Measurements from ENCODE around the gene PSPC1.
"Not testable (repeated sequence)": the region's sequence is repeated elsewhere in the genome, so short reads cannot be mapped to it uniquely, and the experiment has no call there.

The PSPC1 gene

DNA sequence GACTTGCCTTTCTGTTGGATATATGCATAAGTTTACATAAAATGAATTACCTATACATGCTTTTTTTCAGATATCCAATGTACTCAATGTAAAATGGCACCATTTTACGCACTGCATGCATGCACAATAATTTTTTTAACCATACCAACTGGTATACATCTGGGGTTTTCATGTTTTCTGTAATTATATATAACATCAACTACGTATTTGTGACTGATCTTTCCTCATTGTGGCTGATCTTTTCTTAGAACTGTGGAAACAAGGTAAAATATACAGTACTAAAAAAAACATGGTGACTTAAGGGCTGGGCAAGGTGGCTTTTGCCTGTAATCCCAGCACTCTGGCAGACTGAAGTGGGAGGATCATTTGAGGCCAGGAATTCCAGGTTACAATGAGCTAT lies 18.5 kb downstream of the PSPC1 start:
- DNase-seq (ENCODE audit: low read depth in 2 of 2, low spot score in 1 of 2), result no peak

DNA sequence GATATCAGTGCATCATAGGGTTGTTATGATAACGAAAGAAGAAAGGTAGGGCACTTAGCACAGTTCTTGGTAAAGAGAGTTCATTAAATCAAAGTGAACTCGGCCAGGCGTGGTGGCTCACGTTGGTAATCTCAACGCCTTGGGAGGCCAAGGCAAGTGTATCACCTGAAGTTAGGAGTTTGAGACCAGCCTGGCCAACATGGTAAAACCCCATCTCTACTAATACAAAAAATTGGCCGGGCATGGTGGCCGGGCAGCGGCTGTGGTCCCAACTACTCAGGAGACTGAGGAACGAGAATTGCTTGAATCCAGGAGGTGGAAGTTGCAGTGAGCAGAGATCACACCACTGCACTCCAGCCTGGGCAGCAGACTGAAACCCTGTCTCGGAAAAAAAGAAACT lies 19.1 kb downstream of the PSPC1 start:
- DNase-seq (ENCODE audit: low read depth in 2 of 2, low spot score in 1 of 2), result no peak

DNA sequence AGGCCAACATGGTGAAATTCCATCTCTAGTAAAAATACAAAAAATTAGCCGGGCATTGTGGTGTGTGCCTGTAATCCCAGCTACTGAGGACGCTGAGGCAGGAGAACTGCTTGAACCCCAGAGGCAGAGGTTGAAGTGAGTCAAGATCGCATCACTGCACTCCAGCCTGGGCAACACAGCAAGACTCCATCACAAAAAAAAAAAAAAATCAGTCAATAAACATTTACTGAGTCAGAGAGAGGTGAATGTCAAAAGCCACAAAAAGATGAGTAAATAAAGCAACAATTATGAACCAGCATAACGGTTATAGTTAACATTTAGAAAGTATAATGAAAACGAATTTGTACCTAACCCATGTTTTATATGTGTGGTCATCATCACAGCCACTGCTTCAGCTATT lies 23.1 kb downstream of the PSPC1 start:
- no peak for DNase-seq (ENCODE audit: low read depth in 2 of 2, low spot score in 1 of 2)

DNA sequence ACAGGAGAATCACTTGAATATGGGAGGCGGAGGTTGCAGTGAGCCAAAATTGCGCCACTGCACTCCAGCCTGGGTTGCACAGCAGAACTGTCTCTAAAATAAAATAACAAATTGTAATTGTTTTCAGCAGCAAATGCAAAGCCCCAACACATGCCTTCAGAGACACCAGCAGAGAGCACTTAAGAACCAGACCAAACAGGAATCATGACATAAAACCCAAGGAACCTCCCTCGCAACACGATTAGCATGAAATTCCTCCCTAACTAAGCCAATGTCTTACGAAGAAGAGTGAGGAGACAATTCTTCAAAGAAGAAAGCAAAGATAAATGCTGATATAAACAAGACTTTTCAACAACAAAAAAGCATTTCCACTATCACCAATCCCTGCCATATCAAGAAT lies 40.1 kb downstream of the PSPC1 start:
- DNase-seq (ENCODE audit: low read depth in 2 of 2, low spot score in 1 of 2), result no peak

DNA sequence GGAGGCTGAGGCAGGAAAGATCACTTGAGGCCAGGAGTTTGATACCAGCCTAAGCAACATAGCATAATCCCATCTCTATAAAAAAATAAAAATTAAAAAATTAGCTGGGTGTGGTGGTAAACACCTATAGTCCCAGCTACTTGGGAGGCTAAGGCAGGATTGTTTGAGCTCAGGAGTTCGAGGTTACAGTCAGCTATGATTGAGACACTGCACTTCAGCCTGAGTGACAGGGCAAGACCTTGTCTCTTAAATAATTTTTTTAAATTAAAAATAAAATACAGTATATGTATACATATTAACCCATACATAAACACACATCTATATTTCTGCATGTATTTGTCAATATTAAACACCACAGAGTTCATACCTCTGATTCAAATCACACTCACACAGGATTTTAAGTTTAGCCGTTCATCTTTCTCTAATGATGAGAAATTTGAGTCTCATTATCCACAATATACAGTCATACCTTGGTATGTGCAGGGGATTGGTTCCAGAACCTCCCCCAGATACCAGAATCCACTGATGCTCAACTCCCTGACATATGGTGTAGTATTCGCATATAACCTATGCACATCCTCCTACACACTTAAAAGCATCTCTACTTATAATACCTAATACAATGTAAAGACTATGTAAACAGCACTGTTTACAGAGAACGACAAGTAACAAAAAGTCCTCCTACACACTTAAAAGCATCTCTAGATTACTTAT lies 44.7 kb downstream of the PSPC1 start:
- DNase-seq (ENCODE audit: low read depth in 2 of 2, low spot score in 1 of 2), result no peak

DNA sequence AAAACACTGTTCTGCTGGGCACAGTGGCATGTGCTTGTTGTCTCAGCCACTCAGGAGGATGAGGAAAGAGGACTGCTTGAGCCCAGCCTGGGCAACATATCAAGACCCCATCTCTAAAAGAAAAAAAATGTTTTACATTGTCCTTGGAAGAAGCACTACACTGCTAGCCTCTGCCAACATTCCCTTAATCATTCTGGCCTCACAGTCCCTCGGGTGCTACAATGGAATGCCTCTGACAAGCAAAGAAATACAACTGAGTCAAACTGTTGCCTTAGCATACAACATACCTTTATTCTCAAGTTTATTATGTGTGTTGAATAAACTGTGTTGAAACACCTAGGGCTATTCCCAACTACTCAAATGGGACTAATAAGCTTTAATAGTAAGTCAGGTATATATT lies 56.1 kb downstream of the PSPC1 start:
- no peak for DNase-seq (ENCODE audit: low read depth in 2 of 2, low spot score in 1 of 2)

DNA sequence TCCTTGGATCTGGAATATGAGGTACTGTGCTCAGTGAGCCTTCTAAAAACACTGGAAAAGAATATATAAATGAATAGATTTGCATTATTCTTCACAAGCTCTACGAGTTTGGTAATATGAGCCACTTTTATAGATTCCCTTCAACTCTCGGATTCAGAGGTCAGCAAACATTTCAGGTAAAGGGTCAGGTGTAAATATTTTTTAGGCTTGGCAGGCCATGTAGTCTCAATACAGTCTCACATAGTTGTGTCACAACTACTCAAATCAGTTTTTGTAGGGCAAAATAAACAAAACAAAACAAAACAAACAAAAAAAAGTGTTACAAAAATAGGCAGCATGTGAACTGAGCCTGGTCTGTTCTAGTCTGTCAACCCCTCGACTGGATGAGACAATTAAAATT lies 57.4 kb downstream of the PSPC1 start:
- no peak for DNase-seq (ENCODE audit: low read depth in 2 of 2, low spot score in 1 of 2)

DNA sequence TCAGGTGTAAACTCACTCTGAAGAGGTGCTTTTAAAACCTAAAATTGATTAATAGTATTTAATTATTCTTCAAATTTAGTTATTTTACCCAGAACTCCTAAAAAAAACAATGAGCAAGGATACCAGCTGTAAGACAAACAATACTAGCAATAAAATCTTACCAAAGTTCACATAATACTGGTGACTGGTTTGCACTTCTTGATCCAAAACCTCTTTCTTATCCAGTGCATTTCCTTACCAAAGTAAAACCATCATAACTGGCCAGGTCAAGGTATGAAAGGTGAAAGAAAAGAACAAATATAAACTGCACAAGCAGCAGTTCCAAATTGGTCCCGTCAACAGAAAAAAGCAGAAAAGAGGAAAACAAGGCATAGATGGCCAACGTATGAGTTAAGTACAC lies 62.7 kb downstream of the PSPC1 start:
- no peak for DNase-seq (ENCODE audit: low read depth in 2 of 2, low spot score in 1 of 2)

DNA sequence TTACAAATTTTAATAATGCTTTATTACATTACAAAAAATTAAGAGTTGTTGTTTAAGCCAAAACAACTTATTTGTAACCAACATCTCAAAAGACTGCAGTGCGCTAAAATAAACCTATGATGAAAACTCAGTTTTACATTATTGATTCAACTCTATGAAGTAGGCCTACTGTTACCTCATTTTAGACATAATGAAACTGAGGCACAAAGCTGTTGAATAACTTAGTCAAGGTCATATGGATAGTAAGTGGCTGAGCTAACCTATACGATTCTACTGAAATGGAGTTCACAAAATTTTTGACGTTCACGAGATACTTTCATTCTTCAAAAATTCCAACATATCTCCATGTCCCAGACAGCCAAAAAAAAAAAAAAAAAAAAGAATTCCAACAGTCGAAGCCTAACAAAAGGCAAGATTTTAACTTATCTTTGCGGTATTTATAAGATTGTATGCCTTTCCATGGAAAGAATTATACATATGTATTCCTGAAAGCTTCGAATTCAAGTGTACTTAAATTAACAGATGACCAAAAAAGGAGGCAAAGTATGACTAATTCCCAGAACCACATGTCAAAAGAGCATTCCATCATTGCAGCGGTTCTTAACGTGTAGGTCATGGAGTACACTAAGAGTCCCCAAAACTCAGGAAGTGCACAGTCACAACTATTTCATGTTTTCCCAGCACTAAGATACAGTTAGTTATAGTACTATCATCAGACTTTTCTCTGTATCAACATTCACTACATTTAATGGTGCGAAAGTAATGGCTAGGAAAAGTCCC lies 69.4 kb downstream of the PSPC1 start:
- no peak for DNase-seq (ENCODE audit: low read depth in 2 of 2, low spot score in 1 of 2)

DNA sequence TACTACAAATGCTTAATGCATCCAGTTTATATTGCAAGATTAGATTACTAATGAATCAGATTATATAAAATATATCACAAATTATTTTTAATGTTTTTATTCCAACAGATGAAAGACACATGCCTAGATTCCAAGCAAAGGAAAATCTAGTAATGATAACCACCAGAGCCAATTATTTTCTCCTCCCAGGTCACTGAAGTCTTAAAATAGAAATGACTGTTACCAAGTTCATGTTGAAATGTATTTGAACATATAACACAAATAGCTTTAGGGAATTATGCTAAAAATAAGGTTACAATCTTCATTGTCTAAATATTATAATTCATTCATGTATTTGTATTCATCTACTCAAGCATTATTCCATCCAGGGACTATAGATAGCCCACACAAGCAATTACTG lies 73.0 kb downstream of the PSPC1 start:
- not testable (repeated sequence) for DNase-seq (ENCODE audit: low read depth in 2 of 2, low spot score in 1 of 2)

DNA sequence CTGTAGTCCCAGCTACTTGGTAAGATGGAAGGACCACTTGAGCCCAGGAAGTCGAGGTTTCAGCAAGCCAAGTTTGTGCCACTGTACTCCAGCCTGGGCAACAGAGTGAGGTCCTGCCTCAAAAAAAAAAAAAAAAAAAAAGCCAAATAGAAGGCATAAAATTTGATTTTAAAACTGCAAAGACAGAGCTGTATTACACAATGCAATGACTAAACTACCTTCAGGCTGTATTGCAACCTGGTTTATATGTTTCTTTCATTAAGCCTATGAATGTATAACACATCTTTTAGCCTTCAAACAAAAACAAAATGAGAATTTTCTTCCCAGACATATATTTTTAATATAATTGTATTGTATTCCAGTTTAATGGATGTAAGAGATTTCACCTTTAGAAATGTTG lies 73.7 kb downstream of the PSPC1 start:
- DNase-seq (ENCODE audit: low read depth in 2 of 2, low spot score in 1 of 2), result not testable (repeated sequence)

DNA sequence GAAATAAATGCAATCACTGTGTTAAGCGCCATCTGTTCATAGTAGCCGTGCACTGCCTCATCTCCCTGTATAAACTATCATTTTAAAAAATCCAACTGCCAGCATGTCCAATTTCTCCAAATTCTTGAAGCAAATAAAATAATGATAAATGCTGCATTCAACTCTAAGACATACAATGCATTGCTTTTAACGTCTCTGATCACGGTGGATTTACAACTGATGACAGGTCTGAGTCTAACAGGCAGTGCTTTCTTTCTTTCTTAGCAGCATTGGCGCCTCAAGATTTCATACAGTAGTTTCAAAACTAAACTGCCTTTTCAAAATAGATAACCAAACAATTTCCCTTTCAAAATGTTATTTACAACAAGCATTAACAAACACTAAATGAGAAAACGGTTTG lies 78.5 kb downstream of the PSPC1 start:
- not testable (repeated sequence) for DNase-seq (ENCODE audit: low read depth in 2 of 2, low spot score in 1 of 2)

DNA sequence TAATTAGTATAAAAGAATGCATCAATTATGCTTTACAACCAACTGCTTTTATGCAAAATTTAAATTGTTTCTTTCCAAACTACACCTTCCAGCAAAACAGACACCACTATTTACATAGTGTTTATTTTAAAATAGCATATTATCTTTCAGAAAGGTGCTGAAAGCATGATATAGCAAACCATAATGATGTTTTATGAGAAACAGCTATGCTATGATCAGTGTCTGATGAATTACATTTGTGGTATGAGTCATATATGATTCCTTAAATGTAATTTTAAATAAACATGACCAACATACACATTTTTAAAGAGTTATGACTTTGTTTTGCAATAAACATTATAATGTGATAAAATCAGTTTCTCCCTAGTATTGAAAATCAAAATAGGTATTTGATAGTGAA lies 81.1 kb downstream of the PSPC1 start:
- not testable (repeated sequence) for DNase-seq (ENCODE audit: low read depth in 2 of 2, low spot score in 1 of 2)

DNA sequence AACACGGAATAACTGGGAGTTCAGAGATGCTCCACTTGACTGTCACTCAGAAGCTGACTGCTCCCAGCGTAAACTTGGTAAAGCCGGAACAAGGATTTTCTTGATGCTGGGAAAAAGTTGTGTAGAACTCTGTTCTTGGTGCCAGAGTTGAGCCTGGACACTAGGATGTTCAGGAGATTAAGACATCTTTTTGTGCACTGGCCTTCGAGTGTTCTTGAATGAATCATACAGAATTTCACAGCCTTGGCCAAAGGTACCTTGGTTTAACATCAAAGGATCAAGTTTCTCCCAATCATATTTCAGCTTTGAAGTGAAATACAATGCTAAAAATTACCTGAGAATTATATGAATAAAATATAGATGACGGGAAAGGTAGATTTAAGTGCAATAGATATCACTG lies 81.8 kb downstream of the PSPC1 start:
- not testable (repeated sequence) for DNase-seq (ENCODE audit: low read depth in 2 of 2, low spot score in 1 of 2)

DNA sequence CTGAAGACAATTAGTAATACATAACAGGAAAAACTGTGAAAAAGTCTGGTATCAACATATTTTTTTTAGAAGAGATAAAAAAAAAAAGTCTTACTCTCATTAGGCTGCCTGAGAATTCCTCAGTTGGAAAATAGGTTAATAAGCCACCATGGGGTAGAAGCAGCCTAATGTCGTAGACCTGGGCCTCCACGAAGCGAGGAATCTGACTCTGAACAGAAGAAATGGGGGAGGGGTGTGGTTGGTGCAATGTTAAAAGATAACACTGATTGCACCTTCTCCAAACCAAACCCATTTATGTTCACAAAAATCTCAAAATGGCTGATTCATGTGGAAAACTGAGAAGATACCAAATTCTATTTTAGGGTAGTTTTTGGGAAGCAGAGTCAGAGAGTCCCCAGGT lies 86.9 kb downstream of the PSPC1 start:
- DNase-seq (ENCODE audit: low read depth in 2 of 2, low spot score in 1 of 2), result no peak

DNA sequence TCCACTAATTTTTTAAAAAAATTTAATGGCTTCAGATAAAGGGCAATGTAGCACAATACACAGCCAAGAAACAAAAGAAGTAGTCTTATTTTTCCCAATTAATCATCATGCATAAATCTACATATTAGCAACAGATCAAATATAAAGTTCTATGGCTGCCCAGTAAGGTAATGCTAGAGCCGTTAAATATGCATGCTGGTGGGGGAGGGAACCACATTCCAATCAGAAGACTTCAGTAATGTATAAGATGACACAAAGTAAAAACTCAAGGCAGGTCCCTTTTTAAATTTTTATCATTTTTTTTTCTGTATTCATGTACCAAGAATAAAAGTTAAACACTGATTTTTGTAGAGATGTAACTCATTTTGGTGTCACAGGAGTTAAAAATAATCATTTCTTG lies 87.3 kb downstream of the PSPC1 start:
- DNase-seq (ENCODE audit: low read depth in 2 of 2, low spot score in 1 of 2), result no peak

DNA sequence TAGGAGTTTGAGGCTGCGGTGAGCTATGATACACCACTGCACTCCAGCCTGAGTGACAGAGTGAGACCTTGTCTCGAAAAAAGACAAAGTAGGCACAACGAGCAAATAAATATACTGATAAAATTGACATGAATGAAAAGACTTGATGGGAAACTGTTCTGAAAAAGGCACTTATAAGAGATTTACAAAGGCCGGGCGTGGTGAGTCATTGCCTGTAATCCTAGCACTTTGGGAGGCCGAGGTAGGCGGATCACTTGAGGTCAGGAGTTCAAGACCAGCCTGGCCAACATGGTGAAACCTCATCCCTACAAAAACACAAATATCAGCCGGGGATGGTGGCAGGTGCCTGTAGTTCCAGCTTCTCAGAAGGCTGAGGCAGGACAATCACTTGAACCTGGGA lies 91.3 kb downstream of the PSPC1 start:
- not testable (repeated sequence) for DNase-seq (ENCODE audit: low read depth in 2 of 2, low spot score in 1 of 2)

DNA sequence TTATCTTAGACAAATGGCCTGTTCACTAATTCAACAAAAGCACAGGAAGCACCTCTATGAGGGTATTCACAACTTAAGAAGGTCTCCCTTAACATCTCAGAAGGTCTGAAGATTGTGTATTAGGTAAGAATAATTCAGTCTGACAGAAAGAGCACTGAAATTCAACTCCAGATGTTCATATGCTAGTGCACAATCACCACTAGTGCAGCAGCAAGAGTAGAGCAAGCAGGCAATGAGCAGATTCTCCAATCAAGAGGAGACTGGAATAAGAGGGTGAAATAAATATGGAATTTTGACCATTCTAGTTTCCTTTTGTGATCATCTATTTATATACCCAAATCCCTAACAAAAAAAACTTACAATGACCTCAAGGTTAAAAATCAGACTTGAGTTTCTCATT lies 97.3 kb downstream of the PSPC1 start:
- no peak for DNase-seq (ENCODE audit: low read depth in 2 of 2, low spot score in 1 of 2)

DNA sequence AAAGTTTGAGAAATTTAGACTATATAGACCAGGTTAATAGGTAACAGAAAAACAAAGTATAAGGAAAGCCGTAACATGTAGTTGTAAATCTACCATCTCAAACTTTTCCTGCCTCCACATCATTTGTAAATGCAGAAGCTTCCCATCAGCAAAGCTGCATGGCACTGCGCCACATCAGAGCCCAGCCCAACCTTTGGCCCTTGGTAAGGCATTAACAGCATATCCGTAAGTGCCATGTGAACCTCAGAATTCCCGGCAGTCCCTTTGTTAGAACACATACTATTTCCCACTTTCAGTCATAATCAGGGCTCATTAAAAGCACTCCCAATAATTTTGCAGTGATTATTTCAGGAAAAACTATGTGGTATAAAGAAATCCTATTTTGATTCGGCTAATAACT lies 97.7 kb downstream of the PSPC1 start:
- DNase-seq (ENCODE audit: low read depth in 2 of 2, low spot score in 1 of 2), result no peak

DNA sequence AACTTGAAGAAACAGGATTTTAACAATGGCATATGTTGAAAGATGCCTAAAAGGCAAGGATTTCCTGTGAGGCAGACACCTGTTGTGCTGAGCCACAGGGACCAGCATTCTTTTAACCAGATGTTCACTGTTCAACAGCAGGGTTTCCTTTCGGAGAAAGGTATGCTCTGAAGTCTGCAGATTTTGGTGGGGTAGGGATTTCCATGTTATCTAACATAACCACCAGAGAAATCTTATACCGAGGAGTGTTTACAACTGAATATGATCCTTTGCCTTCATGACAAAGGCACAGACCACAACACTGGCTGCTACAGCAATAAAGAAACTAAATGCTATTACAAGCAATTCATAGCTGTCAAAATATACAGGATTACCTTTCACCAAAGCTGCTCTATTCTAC lies 101.2 kb downstream of the PSPC1 start:
- no peak for DNase-seq (ENCODE audit: low read depth in 2 of 2, low spot score in 1 of 2)

DNA sequence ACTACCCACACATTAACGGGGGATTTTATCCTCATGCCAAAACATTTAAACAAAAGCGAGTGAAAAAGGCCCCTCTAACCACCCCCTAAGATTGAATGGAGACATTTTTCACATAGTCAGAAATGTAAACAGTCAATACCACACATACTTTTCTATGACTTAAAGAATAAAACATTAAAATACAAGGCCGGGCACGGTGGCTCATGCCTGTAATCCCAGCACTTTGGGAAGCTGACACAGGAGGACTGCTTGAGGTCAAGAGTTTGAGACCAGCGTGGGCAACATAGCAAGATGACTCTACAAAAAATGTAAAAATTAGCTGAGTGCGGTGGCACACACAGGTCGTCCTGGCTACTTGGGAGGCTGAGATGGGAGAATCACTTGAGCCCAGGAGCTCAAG lies 102.0 kb downstream of the PSPC1 start:
- DNase-seq (ENCODE audit: low read depth in 2 of 2, low spot score in 1 of 2), result no peak

DNA sequence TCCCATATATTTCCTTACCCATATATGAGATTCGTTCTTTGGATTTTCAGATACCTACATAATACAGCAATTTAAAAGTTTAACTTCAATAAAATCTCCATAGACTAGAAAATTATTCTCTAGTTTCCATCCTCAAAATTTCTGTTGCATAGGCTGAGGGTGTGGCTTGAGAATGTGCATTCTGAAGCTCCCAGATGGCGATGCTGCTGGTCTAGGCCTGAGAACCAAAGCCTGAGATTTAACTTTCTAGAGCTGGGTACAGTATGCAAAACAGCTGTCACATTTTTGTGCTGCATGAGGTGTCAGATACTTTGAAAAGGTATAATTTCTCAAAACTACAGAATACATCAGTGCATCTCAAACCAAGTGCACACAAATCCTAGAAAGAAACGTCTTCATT lies 106.6 kb downstream of the PSPC1 start:
- DNase-seq (ENCODE audit: low read depth in 2 of 2, low spot score in 1 of 2), result no peak

DNA sequence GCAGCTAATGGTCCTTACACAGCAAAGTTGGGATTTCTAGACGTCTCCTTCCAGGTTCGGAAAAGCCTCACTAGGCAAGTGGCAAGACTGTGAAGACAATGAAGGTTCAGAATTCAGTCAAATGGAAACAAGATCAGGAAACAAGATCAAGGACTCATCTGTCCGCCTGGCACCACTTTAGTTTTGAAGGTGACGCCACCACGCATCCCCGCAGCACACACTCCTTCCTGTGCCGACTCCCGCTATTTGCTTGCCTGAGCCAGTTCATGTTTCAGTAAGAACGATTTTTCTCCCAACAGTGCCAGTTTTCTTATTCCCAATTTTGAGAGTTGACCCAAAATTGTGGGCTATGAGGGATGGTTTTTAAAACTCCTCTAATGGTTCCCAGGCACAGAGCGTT lies 107.8 kb downstream of the PSPC1 start:
- no peak for DNase-seq (ENCODE audit: low read depth in 2 of 2, low spot score in 1 of 2)
